GM23338 (cell line): Measurements from ENCODE around the gene KAZALD1. TPM values are rescaled to one million over a fixed set of nuclear protein-coding genes. Genes with fewer than 3 reads are reported as not detected.

ENCODE experiments used
- ATAC-seq: fragments of 200-7000 bp; cut with Tn5 transposase; 3 replicates; pipeline ENCODE4 v1.9.1; 2020
- DNase-seq: peaks from one replicate; pipeline ENCODE4 v3.0.0-alpha.2; 2015; ENCODE audit warnings: low spot score
- H2AFZ ChIP-seq: fragments of 200-600 bp; sonication (generic); 2 replicates; pipeline ENCODE4 v1.8.0; 2016; ENCODE audit warnings: antibody characterized with exemption, mild to moderate bottlenecking, moderate library complexity
- H3F3A ChIP-seq: fragments of 200-600 bp; sonication (generic); replicated peaks from 2 replicates; pipeline ENCODE4 v1.8.0; 2017; ENCODE audit warnings: antibody characterized with exemption, mixed run types, low read depth
- H3K27ac ChIP-seq: fragments of 200-600 bp; sonication (generic); 2 replicates; pipeline ENCODE4 v1.6.1; 2016; ENCODE audit warnings: low read depth
- H3K27me3 ChIP-seq: fragments of 200-600 bp; sonication (generic); 2 replicates; pipeline ENCODE4 v1.8.0; 2016; ENCODE audit warnings: mild to moderate bottlenecking, mixed run types, moderate library complexity; ENCODE audit not compliant: insufficient read depth
- H3K36me3 ChIP-seq: fragments of 200-600 bp; sonication (generic); 2 replicates; pipeline ENCODE4 v1.8.0; 2016; ENCODE audit warnings: mild to moderate bottlenecking; ENCODE audit not compliant: insufficient read depth
- H3K4me1 ChIP-seq: fragments of 200-600 bp; sonication (generic); 2 replicates; pipeline ENCODE4 v1.8.0; 2016; ENCODE audit warnings: mild to moderate bottlenecking, moderate library complexity; ENCODE audit not compliant: insufficient read depth
- H3K4me2 ChIP-seq: fragments of 200-600 bp; sonication (generic); 2 replicates; pipeline ENCODE4 v1.7.1; 2017; ENCODE audit warnings: mixed run types
- H3K4me3 ChIP-seq: fragments of 200-600 bp; sonication (generic); 2 replicates; pipeline ENCODE4 v1.6.1; 2016; ENCODE audit warnings: mixed run types
- H3K79me2 ChIP-seq: fragments of 200-600 bp; sonication (generic); replicated peaks from 2 replicates; pipeline ENCODE4 v1.8.0; 2017; ENCODE audit warnings: mild to moderate bottlenecking; ENCODE audit not compliant: insufficient read depth
- H3K9me2 ChIP-seq: fragments of 200-600 bp; sonication (generic); 2 replicates; pipeline ENCODE4 v1.8.0; 2017; ENCODE audit not compliant: insufficient read depth
- H4K20me1 ChIP-seq: fragments of 200-600 bp; sonication (generic); replicated peaks from 2 replicates; pipeline ENCODE4 v1.8.0; 2017; ENCODE audit warnings: mild to moderate bottlenecking; ENCODE audit not compliant: insufficient read depth
- H3K27ac Mint-ChIP-seq: 2 replicates; pipeline ENCODE4 v1.8.0; 2020; ENCODE audit warnings: inconsistent platforms, mild to moderate bottlenecking, moderate library complexity, mixed read lengths
- H3K27me3 Mint-ChIP-seq: 3 replicates; pipeline ENCODE4 v1.8.0; 2022; ENCODE audit warnings: low read depth, mild to moderate bottlenecking, moderate library complexity, mixed read lengths, inconsistent platforms; ENCODE audit not compliant: insufficient read depth, poor library complexity
- H3K36me3 Mint-ChIP-seq: 3 replicates; pipeline ENCODE4 v1.8.0; 2021; ENCODE audit warnings: low read depth, mild to moderate bottlenecking, inconsistent platforms, moderate library complexity, mixed read lengths
- H3K4me1 Mint-ChIP-seq: 3 replicates; pipeline ENCODE4 v1.8.0; 2020; ENCODE audit warnings: mild to moderate bottlenecking, inconsistent platforms, mixed read lengths
- H3K4me3 Mint-ChIP-seq: 3 replicates; pipeline ENCODE4 v1.8.0; 2021; ENCODE audit warnings: moderate library complexity, mild to moderate bottlenecking, inconsistent platforms, mixed read lengths
- H3K9me3 Mint-ChIP-seq: 3 replicates; pipeline ENCODE4 v1.8.0; 2020; ENCODE audit warnings: moderate library complexity, mild to moderate bottlenecking, inconsistent platforms, mixed read lengths
- CTCF ChIP-seq, 2 experiments: fragments of 200-600 bp in 1 of 2; sonication (generic) in 1 of 2; conservative IDR thresholded peaks; 2 replicates each; pipeline versions ENCODE4 v1.5.1 to v1.6.1; 2016 to 2017; ENCODE audit warnings: antibody characterized with exemption in 2 of 2, low read depth in 2 of 2, mild to moderate bottlenecking in 2 of 2, moderate library complexity in 1 of 2
- EZH2 ChIP-seq: fragments of 200-600 bp; sonication (generic); IDR thresholded peaks from one replicate; pipeline ENCODE4 v1.8.0; 2017; ENCODE audit warnings: antibody characterized with exemption, mild to moderate bottlenecking, low read depth; ENCODE audit not compliant: unreplicated experiment
- EZH2phosphoT487 ChIP-seq: fragments of 200-600 bp; sonication (generic); IDR thresholded peaks from one replicate; pipeline ENCODE4 v1.8.1; 2018; ENCODE audit warnings: antibody characterized with exemption; ENCODE audit not compliant: unreplicated experiment
- JUNB ChIP-seq: IDR thresholded peaks from one replicate; pipeline ENCODE4 v1.6.1; 2016; ENCODE audit warnings: antibody characterized with exemption; ENCODE audit not compliant: unreplicated experiment
- NANOG ChIP-seq: IDR thresholded peaks from 2 replicates; pipeline ENCODE4 v1.6.1; 2016; ENCODE audit warnings: antibody characterized with exemption, borderline replicate concordance
- STAT1 ChIP-seq: IDR thresholded peaks from one replicate; pipeline ENCODE4 v1.6.1; 2016; ENCODE audit warnings: antibody characterized with exemption; ENCODE audit not compliant: unreplicated experiment
- polyA plus RNA-seq: library from polyadenylated mRNA; unstranded; fragments of >200 nt; fragmentation: Nextera tagmentation; extraction: Ambion mirVana; gene quantifications from 2 replicates; pipeline ENCODE4 v1.2.1, GENCODE V29; 2016
- total RNA-seq: library from RNA; depleted of rRNA; stranded (reverse); fragments of >200 nt; shearing (Covaris generic); gene quantifications from 2 replicates; pipeline ENCODE4 v1.2.3, GENCODE V29; 2014
- TF ChIP-seq, protein P1 (sequence below): IDR thresholded peaks from one replicate; pipeline ENCODE4 v1.6.1; 2018; ENCODE audit warnings: antibody characterized with exemption; ENCODE audit not compliant: unreplicated experiment
- TF ChIP-seq, protein P2 (sequence below): IDR thresholded peaks from 2 replicates; pipeline ENCODE4 v1.6.1; 2016; ENCODE audit warnings: antibody characterized with exemption

The KAZALD1 gene
- total and polyA plus RNA-seq, 2 experiments from 2014 or later: 0.27 to 1.3 TPM

- TF ChIP-seq, protein P1, sequence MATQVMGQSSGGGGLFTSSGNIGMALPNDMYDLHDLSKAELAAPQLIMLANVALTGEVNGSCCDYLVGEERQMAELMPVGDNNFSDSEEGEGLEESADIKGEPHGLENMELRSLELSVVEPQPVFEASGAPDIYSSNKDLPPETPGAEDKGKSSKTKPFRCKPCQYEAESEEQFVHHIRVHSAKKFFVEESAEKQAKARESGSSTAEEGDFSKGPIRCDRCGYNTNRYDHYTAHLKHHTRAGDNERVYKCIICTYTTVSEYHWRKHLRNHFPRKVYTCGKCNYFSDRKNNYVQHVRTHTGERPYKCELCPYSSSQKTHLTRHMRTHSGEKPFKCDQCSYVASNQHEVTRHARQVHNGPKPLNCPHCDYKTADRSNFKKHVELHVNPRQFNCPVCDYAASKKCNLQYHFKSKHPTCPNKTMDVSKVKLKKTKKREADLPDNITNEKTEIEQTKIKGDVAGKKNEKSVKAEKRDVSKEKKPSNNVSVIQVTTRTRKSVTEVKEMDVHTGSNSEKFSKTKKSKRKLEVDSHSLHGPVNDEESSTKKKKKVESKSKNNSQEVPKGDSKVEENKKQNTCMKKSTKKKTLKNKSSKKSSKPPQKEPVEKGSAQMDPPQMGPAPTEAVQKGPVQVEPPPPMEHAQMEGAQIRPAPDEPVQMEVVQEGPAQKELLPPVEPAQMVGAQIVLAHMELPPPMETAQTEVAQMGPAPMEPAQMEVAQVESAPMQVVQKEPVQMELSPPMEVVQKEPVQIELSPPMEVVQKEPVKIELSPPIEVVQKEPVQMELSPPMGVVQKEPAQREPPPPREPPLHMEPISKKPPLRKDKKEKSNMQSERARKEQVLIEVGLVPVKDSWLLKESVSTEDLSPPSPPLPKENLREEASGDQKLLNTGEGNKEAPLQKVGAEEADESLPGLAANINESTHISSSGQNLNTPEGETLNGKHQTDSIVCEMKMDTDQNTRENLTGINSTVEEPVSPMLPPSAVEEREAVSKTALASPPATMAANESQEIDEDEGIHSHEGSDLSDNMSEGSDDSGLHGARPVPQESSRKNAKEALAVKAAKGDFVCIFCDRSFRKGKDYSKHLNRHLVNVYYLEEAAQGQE: no peak
- TF ChIP-seq EZH2phosphoT487 (no peak), STAT1 (no peak), NANOG (no peak)
- TF ChIP-seq, protein P2, sequence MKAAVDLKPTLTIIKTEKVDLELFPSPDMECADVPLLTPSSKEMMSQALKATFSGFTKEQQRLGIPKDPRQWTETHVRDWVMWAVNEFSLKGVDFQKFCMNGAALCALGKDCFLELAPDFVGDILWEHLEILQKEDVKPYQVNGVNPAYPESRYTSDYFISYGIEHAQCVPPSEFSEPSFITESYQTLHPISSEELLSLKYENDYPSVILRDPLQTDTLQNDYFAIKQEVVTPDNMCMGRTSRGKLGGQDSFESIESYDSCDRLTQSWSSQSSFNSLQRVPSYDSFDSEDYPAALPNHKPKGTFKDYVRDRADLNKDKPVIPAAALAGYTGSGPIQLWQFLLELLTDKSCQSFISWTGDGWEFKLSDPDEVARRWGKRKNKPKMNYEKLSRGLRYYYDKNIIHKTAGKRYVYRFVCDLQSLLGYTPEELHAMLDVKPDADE: no peak
Measured at GRCh38 chr10:101103430-101103829, 41.6 kb downstream of the KAZALD1 start (continued).

DNA sequence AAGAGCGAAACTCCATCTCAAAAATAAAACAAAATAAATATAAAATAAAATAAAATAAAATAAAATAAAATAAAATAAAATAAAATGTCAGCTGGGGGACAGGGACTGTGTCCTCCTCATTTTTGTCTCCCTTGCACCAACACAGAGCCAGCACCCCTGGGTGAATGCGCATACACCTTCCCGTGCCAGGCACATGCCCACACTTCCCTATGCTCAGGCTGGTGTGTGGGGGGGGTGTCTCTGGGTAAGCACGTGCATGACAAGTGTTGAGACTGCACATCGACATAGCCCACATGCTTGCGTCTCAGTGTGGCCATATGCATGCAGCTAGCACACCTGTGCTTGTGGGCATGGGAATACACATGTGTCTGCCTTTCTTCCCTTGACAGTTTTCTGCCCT lies 44.6 kb downstream of the KAZALD1 start:
- Mint-ChIP-seq H3K4me3 (no peak overlapping the region), H3K9me3 (no peaks in the 10 kb centered on the region)
- H3K4me2 ChIP-seq: no peak overlapping the region

More for the DNA sequence above, 44.6 kb downstream of the KAZALD1 start:
- peaks cover 9% of the 10 kb centered on the region for H3K4me1 Mint-ChIP-seq
- H3K9me2 ChIP-seq: no peaks in the 10 kb centered on the region
- H3K27me3 ChIP-seq: peaks cover 8% of the 10 kb centered on the region; the same call in 1 of the 2 replicates
- TF ChIP-seq EZH2: no peak
- no peak for TF ChIP-seq CTCF (conservative IDR thresholded peaks at IDR 0.05; ENCODE audit: low read depth in 2 of 2)
- TF ChIP-seq STAT1: no peak
- no peak for TF ChIP-seq JUNB
- H4K20me1 ChIP-seq: no peaks in the 10 kb centered on the region
- H2AFZ ChIP-seq: no peak overlapping the region
- H3K4me3 ChIP-seq: no peak overlapping the region
- DNase-seq (no peak), ATAC-seq (no peak)
- H3K27me3 Mint-ChIP-seq: peaks cover 17% of the 10 kb centered on the region
- H3K79me2 ChIP-seq: no peaks in the 10 kb centered on the region
- no peaks in the 10 kb centered on the region for H3F3A ChIP-seq
- H3K36me3 Mint-ChIP-seq: no peaks in the 10 kb centered on the region
- H3K27ac Mint-ChIP-seq: no peak overlapping the region
- H3K27ac ChIP-seq: no peak overlapping the region
- H3K4me1 ChIP-seq: peaks cover 3% of the 10 kb centered on the region; the same call in 1 of the 2 replicates
- no peaks in the 10 kb centered on the region for H3K36me3 ChIP-seq
